ENCODE data around the gene NPIPA1.
"Not testable (repeated sequence)": the region's sequence is repeated elsewhere in the genome, so short reads cannot be mapped to it uniquely, and the experiment has no call there.

Gene NPIPA1

DNA sequence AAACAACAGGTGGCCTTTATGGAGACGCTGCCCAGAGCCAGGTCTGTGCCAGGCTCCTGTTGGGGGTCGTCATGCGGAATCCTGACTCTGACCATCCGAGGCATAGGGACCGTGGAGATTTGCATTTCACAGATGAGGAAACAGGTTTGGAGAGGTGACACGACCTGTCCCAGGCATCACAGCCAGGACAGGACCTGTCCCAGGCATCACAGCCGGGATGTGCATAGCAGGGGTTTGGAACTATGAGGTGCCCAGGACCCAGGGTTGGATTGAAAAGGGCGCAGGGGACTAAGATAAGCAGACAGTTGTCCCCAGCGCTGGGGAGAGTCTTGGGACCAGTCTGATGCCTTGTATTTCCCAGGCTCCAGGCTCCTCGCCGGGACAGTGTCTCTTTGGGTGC, 24.7 kb upstream of the NPIPA1 start:
- not testable (repeated sequence) for H2AFZ ChIP-seq (ENCODE audit: low read depth); H3K9ac ChIP-seq; H4K20me1 ChIP-seq (ENCODE audit: insufficient read depth); H3K36me3 ChIP-seq (ENCODE audit: insufficient read depth); H3K79me2 ChIP-seq (ENCODE audit: insufficient read depth, low read depth); H3K27me3 ChIP-seq (ENCODE audit: insufficient read depth, low read depth); H3K4me2 ChIP-seq; H3K4me1 ChIP-seq (ENCODE audit: low read depth, poor library complexity, severe bottlenecking); H3K4me3 ChIP-seq (IDR thresholded peaks at IDR 0.05; ENCODE audit: insufficient read depth, low read depth, low read length); H3K27ac ChIP-seq

DNA sequence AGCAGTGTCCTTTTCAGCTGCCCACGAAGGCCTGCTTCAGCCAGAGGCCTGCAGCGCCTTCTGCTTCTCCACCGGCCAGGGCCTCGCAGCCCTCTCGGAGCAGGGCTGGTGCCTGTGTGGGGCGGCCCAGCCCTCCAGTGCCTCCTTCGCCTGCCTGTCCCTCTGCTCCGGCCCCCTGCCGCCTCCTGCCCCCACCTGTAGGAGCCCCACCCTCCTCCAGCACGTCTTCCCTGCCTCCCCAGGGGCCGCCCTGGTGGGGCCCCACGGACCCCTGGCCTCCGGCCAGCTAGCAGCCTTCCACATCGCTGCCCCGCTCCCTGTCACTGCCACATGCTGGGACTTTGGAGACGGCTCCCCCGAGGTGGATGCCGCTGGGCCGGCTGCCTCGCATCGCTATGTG, 18.7 kb upstream of the NPIPA1 start:
- not testable (repeated sequence) for H2AFZ ChIP-seq (ENCODE audit: low read depth); H4K20me1 ChIP-seq (ENCODE audit: insufficient read depth); H3K79me2 ChIP-seq (ENCODE audit: insufficient read depth, low read depth); H3K4me3 ChIP-seq (IDR thresholded peaks at IDR 0.05; ENCODE audit: insufficient read depth, low read depth, low read length); H3K9ac ChIP-seq; H3K4me1 ChIP-seq (ENCODE audit: low read depth, poor library complexity, severe bottlenecking); H3K36me3 ChIP-seq (ENCODE audit: insufficient read depth); H3K27ac ChIP-seq; H3K4me2 ChIP-seq; H3K27me3 ChIP-seq (ENCODE audit: insufficient read depth, low read depth)

DNA sequence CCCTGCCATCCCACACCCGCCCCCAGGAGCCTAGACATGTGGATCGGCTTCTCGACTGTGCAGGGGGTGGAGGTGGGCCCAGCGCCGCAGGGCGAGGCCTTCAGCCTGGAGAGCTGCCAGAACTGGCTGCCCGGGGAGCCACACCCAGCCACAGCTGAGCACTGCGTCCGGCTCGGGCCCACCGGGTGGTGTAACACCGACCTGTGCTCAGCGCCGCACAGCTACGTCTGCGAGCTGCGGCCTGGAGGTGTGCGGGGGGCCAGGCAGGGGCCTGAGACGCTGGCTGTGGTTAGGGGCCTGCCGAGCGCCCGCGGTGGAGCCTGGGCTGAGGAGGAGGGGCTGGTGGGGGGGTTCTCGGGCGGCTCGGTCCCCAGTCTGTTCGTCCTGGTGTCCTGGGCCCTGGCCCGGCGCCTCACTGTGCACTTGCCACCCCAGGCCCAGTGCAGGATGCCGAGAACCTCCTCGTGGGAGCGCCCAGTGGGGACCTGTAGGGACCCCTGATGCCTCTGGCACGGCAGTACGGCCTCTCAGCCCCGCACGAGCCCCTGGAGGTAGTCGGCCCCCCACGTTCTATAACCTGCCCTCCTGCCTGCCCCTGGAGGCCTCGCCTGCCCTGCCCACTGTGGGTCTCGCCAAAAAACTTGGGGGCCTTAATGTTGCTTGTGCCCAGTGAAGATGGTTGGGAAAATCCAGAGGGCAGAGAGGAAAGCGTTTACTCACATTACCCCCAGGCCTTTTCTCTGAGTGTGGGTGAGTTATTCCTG, 17.2 kb upstream of the NPIPA1 start:
- not testable (repeated sequence) for H3K27ac ChIP-seq; H3K4me1 ChIP-seq (ENCODE audit: low read depth, poor library complexity, severe bottlenecking); H3K4me2 ChIP-seq; H3K9ac ChIP-seq; H3K79me2 ChIP-seq (ENCODE audit: insufficient read depth, low read depth); H3K4me3 ChIP-seq (IDR thresholded peaks at IDR 0.05; ENCODE audit: insufficient read depth, low read depth, low read length); H4K20me1 ChIP-seq (ENCODE audit: insufficient read depth); H3K27me3 ChIP-seq (ENCODE audit: insufficient read depth, low read depth); H3K36me3 ChIP-seq (ENCODE audit: insufficient read depth); H2AFZ ChIP-seq (ENCODE audit: low read depth)

- H3K79me2 ChIP-seq (ENCODE audit: insufficient read depth, low read depth); H3K9ac ChIP-seq; H3K27me3 ChIP-seq (ENCODE audit: insufficient read depth, low read depth); H4K20me1 ChIP-seq (ENCODE audit: insufficient read depth); H3K36me3 ChIP-seq (ENCODE audit: insufficient read depth); H3K4me2 ChIP-seq; H3K27ac ChIP-seq; H2AFZ ChIP-seq (ENCODE audit: low read depth); H3K4me1 ChIP-seq (ENCODE audit: low read depth, poor library complexity, severe bottlenecking); H3K4me3 ChIP-seq (IDR thresholded peaks at IDR 0.05; ENCODE audit: insufficient read depth, low read depth, low read length): not testable (repeated sequence)
Observed at GRCh38 chr16:14922285-14922684, 15.0 kb upstream of the NPIPA1 start.

- H2AFZ ChIP-seq (ENCODE audit: low read depth); H3K79me2 ChIP-seq (ENCODE audit: insufficient read depth, low read depth); H3K27ac ChIP-seq; H3K4me2 ChIP-seq; H3K36me3 ChIP-seq (ENCODE audit: insufficient read depth); H3K27me3 ChIP-seq (ENCODE audit: insufficient read depth, low read depth); H3K4me3 ChIP-seq (IDR thresholded peaks at IDR 0.05; ENCODE audit: insufficient read depth, low read depth, low read length); H4K20me1 ChIP-seq (ENCODE audit: insufficient read depth); H3K4me1 ChIP-seq (ENCODE audit: low read depth, poor library complexity, severe bottlenecking); H3K9ac ChIP-seq: not testable (repeated sequence)
Observed at GRCh38 chr16:14922968-14923367, 14.3 kb upstream of the NPIPA1 start.

DNA sequence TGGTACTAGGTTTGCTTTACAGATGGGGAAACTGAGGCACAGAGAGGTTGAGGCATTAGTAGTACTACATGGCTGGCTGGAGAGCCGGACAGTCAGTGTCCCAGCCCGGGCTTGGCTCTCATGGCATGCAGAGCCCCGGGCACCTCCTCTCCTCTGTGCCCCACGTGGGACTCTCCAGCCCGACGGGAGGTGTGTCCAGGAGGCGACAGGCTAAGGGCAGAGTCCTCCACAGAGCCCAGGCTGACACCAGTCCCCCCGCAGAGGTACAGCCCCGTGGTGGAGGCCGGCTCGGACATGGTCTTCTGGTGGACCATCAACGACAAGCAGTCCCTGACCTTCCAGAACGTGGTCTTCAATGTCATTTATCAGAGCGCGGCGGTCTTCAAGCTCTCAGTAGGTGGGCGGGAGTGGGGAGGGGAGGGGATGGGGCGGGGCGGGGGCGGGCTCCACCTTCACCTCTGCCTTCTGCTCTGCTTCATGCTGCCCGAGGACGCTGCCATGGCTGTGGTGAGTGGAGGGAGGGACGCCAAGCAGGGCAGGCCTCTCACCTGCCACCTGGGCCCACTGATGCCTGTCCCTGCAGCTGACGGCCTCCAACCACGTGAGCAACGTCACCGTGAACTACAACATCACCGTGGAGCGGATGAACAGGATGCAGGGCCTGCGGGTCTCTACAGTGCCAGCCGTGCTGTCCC, 13.7 kb upstream of the NPIPA1 start:
- not testable (repeated sequence) for H3K4me1 ChIP-seq (ENCODE audit: low read depth, poor library complexity, severe bottlenecking); H2AFZ ChIP-seq (ENCODE audit: low read depth); H3K4me2 ChIP-seq; H3K79me2 ChIP-seq (ENCODE audit: insufficient read depth, low read depth); H3K27me3 ChIP-seq (ENCODE audit: insufficient read depth, low read depth); H3K9ac ChIP-seq; H3K27ac ChIP-seq; H3K4me3 ChIP-seq (IDR thresholded peaks at IDR 0.05; ENCODE audit: insufficient read depth, low read depth, low read length); H4K20me1 ChIP-seq (ENCODE audit: insufficient read depth); H3K36me3 ChIP-seq (ENCODE audit: insufficient read depth)

GRCh38 chr16:14924359-14924758, 12.9 kb upstream of the NPIPA1 start:
- H3K4me1 ChIP-seq (ENCODE audit: low read depth, poor library complexity, severe bottlenecking); H3K9ac ChIP-seq; H3K27ac ChIP-seq; H3K27me3 ChIP-seq (ENCODE audit: insufficient read depth, low read depth); H3K4me2 ChIP-seq; H3K36me3 ChIP-seq (ENCODE audit: insufficient read depth); H2AFZ ChIP-seq (ENCODE audit: low read depth); H3K79me2 ChIP-seq (ENCODE audit: insufficient read depth, low read depth); H3K4me3 ChIP-seq (IDR thresholded peaks at IDR 0.05; ENCODE audit: insufficient read depth, low read depth, low read length); H4K20me1 ChIP-seq (ENCODE audit: insufficient read depth): not testable (repeated sequence)

- H3K36me3 ChIP-seq (ENCODE audit: insufficient read depth); H3K79me2 ChIP-seq (ENCODE audit: insufficient read depth, low read depth); H3K9ac ChIP-seq; H3K27me3 ChIP-seq (ENCODE audit: insufficient read depth, low read depth); H3K4me1 ChIP-seq (ENCODE audit: low read depth, poor library complexity, severe bottlenecking); H3K4me3 ChIP-seq (IDR thresholded peaks at IDR 0.05; ENCODE audit: insufficient read depth, low read depth, low read length); H3K27ac ChIP-seq; H2AFZ ChIP-seq (ENCODE audit: low read depth); H3K4me2 ChIP-seq; H4K20me1 ChIP-seq (ENCODE audit: insufficient read depth): not testable (repeated sequence)
Observed at GRCh38 chr16:14924982-14925381, 12.3 kb upstream of the NPIPA1 start.

DNA sequence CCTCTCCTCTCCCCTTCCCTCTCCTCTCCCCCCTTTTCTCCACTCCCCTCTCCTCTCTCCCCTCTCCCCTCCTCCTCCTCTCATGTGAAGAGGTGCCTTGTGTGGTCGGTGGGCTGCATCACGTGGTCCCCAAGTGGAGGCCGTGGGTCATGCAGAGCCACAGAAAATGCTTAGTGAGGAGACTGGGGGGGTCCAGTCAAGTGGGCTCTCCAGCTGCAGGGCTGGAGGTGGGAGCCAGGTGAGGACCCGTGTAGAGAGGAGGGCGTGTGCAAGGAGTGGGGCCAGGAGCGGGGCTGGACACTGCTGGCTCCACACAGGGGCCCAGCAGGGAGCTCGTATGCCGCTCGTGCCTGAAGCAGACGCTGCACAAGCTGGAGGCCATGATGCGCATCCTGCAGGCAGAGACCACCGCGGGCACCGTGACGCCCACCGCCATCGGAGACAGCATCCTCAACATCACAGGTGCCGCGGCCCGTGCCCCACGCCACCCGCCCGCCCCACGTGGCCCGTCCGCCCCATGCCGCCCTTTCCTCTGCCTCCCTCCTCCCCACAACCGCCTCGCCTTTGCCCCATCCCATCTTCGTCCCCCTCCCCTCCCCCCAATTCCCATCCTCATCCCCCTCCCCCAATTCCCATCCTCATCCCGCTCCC, 9.1 kb upstream of the NPIPA1 start:
- not testable (repeated sequence) for H4K20me1 ChIP-seq (ENCODE audit: insufficient read depth); H3K27me3 ChIP-seq (ENCODE audit: insufficient read depth, low read depth); H3K4me1 ChIP-seq (ENCODE audit: low read depth, poor library complexity, severe bottlenecking); H3K4me3 ChIP-seq (IDR thresholded peaks at IDR 0.05; ENCODE audit: insufficient read depth, low read depth, low read length); H3K4me2 ChIP-seq; H3K27ac ChIP-seq; H3K36me3 ChIP-seq (ENCODE audit: insufficient read depth); H3K79me2 ChIP-seq (ENCODE audit: insufficient read depth, low read depth); H2AFZ ChIP-seq (ENCODE audit: low read depth); H3K9ac ChIP-seq

DNA sequence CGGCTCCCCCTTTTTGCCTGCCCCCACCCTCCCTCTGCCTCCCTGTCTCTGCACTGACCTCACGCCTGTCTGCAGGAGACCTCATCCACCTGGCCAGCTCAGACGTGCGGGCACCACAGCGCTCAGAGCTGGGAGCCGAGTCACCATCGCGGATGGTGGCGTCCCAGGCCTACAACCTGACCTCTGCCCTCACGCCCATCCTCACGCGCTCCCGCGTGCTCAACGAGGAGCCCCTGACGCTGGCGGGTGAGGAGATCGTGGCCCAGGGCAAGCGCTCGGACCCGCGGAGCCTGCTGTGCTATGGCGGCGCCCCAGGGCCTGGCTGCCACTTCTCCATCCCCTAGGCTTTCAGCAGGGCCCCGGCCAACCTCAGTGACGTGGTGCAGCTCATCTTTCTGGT, 8.1 kb upstream of the NPIPA1 start:
- H3K4me1 ChIP-seq (ENCODE audit: low read depth, poor library complexity, severe bottlenecking); H3K4me3 ChIP-seq (IDR thresholded peaks at IDR 0.05; ENCODE audit: insufficient read depth, low read depth, low read length); H3K79me2 ChIP-seq (ENCODE audit: insufficient read depth, low read depth); H4K20me1 ChIP-seq (ENCODE audit: insufficient read depth); H3K9ac ChIP-seq; H3K27me3 ChIP-seq (ENCODE audit: insufficient read depth, low read depth); H2AFZ ChIP-seq (ENCODE audit: low read depth); H3K4me2 ChIP-seq; H3K27ac ChIP-seq; H3K36me3 ChIP-seq (ENCODE audit: insufficient read depth): not testable (repeated sequence)

Measured in KMS-11 (cell line).